Measurements from ENCODE around the gene OR1L6. TPM values are rescaled to one million over a fixed set of nuclear protein-coding genes. Genes with fewer than 3 reads are reported as not detected.

The OR1L6 gene
- polyA plus RNA-seq, 1 donor from 2014 or later: not detected

DNA sequence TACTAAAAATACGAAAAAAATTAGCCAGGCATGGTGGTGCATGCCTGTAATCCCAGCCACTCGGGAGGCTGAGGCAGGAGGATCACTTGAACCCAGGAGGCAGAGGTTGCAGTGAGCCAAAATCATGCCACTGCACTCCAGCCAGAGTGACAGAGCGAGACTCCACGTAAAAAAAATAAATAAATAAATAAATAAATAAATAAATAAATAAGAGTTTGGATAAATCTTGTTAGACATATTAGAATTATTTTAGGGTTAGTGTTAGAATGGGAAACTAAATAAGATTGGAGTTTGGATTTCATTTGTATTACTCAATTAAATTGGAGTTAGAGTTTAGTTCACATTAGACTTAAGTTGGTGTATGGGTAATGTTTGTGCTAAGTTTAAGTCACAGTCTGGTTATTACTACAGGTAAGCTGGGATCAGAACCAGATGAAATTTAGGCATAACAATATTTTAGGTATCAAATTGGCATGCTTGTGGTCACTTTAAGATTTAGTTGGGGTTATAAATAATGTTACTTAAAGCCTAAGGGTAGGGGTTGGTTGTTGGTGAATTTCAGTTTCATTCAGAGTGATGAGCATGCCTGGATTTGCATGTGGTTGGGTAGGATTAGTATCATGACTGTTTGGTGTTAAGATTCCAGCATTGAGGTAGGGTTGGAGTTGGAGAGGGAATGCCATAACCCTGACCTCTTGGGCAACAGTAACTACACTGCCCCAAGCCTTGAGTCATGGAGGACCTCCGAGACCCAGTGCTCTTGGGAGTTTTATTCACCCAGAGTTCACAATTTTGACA is 50.0 kb downstream of the OR1L6 start:
- Histone ChIP-seq H3K9me3 (ENCODE audit: low read length) (no peaks in the 10 kb centered on the region), H2AFZ (ENCODE audit: low read depth, low read length) (no peak overlapping the region), H3F3A (ENCODE audit: insufficient read depth, low read length, poor library complexity, severe bottlenecking) (no peaks in the 10 kb centered on the region), H3K36me3 (ENCODE audit: insufficient read depth, low read length) (no peaks in the 10 kb centered on the region), H3K27ac (ENCODE audit: low read length) (no peak overlapping the region), H4K20me1 (ENCODE audit: insufficient read depth) (no peaks in the 10 kb centered on the region), H3K4me2 (ENCODE audit: low read length) (no peak overlapping the region), H3K4me3 (ENCODE audit: low read length) (no peak overlapping the region), H3K9me2 (ENCODE audit: insufficient read depth, low read length) (no peaks in the 10 kb centered on the region), H3K79me2 (replicated peaks; ENCODE audit: insufficient read depth, low read length) (no peaks in the 10 kb centered on the region), H3K27me3 (ENCODE audit: insufficient read depth, low read depth, low read length) (no peaks in the 10 kb centered on the region), H3K9ac (ENCODE audit: low read length) (no peak overlapping the region)
- TF ChIP-seq SMC3 (conservative IDR thresholded peaks at IDR 0.05; ENCODE audit: poor library complexity) (no peak), EP300 (conservative IDR thresholded peaks at IDR 0.05; ENCODE audit: poor library complexity, severe bottlenecking) (no peak), POLR2AphosphoS5 (IDR thresholded peaks at IDR 0.05) (no peak), RAD21 (conservative IDR thresholded peaks at IDR 0.05) (no peak), TAF1 (IDR thresholded peaks at IDR 0.05; ENCODE audit: low read depth) (no peak), EZH2 (IDR thresholded peaks at IDR 0.05; ENCODE audit: borderline replicate concordance, insufficient read depth, low read length, poor library complexity, severe bottlenecking) (no peak), MXI1 (conservative IDR thresholded peaks at IDR 0.05; ENCODE audit: poor library complexity, severe bottlenecking) (no peak), REST (IDR thresholded peaks at IDR 0.05; ENCODE audit: borderline replicate concordance) (no peak)
- TF ChIP-seq, protein P1, sequence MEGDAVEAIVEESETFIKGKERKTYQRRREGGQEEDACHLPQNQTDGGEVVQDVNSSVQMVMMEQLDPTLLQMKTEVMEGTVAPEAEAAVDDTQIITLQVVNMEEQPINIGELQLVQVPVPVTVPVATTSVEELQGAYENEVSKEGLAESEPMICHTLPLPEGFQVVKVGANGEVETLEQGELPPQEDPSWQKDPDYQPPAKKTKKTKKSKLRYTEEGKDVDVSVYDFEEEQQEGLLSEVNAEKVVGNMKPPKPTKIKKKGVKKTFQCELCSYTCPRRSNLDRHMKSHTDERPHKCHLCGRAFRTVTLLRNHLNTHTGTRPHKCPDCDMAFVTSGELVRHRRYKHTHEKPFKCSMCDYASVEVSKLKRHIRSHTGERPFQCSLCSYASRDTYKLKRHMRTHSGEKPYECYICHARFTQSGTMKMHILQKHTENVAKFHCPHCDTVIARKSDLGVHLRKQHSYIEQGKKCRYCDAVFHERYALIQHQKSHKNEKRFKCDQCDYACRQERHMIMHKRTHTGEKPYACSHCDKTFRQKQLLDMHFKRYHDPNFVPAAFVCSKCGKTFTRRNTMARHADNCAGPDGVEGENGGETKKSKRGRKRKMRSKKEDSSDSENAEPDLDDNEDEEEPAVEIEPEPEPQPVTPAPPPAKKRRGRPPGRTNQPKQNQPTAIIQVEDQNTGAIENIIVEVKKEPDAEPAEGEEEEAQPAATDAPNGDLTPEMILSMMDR (IDR thresholded peaks at IDR 0.05; ENCODE audit: poor library complexity, severe bottlenecking): no peak

DNA sequence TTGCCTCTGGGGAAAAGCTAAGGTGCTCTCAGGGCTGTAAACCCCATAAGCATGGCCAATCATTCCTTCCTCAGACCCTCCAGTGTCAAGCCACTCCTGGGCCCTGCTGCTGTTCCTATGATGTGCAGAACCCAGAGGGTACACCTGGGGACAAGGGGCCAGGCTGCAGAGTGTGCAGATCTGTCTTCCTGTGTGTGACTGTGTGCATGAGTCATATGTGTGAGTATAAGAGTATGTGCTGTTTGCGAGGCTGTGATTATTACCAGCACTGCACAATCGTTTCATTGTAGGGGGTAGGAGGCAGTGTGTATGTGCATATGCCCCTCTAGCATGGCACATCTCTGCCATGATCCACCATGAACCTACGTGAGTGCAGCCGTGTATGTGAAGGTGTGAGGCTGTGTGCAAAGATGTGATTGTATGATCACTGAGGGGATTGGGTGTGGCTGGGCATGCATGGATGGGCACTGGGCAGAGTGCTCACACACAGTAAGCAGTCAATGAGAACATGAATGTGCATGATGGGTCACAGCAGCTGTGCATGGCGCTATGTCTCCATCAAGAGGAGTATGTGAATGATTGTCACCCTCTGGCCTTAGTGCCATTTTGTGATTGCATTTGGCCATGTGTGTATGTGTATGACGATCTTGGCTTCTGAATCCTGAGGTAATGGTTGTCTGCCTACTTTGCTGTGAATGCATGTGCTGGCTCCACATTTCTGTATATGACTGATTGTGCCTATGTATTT is 55.4 kb downstream of the OR1L6 start:
- H3K27ac ChIP-seq (ENCODE audit: low read length): no peak overlapping the region
- no peak overlapping the region for H3K4me3 ChIP-seq (ENCODE audit: low read length)
- H3K79me2 ChIP-seq (replicated peaks; ENCODE audit: insufficient read depth, low read length): no peaks in the 10 kb centered on the region
- no peak overlapping the region for H3K9ac ChIP-seq (ENCODE audit: low read length)
- H4K20me1 ChIP-seq (ENCODE audit: insufficient read depth): no peaks in the 10 kb centered on the region
- no peaks in the 10 kb centered on the region for H3K27me3 ChIP-seq (ENCODE audit: insufficient read depth, low read depth, low read length)
- no peaks in the 10 kb centered on the region for H3K9me3 ChIP-seq (ENCODE audit: low read length)
- H2AFZ ChIP-seq (ENCODE audit: low read depth, low read length): no peak overlapping the region
- no peak overlapping the region for H3K4me2 ChIP-seq (ENCODE audit: low read length)
- TF ChIP-seq REST (IDR thresholded peaks at IDR 0.05; ENCODE audit: borderline replicate concordance) (no peak), EP300 (conservative IDR thresholded peaks at IDR 0.05; ENCODE audit: poor library complexity, severe bottlenecking) (no peak), RAD21 (conservative IDR thresholded peaks at IDR 0.05) (no peak), TAF1 (IDR thresholded peaks at IDR 0.05; ENCODE audit: low read depth) (no peak), MXI1 (conservative IDR thresholded peaks at IDR 0.05; ENCODE audit: poor library complexity, severe bottlenecking) (no peak), EZH2 (IDR thresholded peaks at IDR 0.05; ENCODE audit: borderline replicate concordance, insufficient read depth, low read length, poor library complexity, severe bottlenecking) (no peak), SMC3 (conservative IDR thresholded peaks at IDR 0.05; ENCODE audit: poor library complexity) (no peak), POLR2AphosphoS5 (IDR thresholded peaks at IDR 0.05) (no peak)
- TF ChIP-seq, protein P1 (IDR thresholded peaks at IDR 0.05; ENCODE audit: poor library complexity, severe bottlenecking): no peak
- H3K36me3 ChIP-seq (ENCODE audit: insufficient read depth, low read length): no peaks in the 10 kb centered on the region
- no peaks in the 10 kb centered on the region for H3F3A ChIP-seq (ENCODE audit: insufficient read depth, low read length, poor library complexity, severe bottlenecking)
- H3K9me2 ChIP-seq (ENCODE audit: insufficient read depth, low read length): no peaks in the 10 kb centered on the region

Data from neural cell (in vitro differentiated cells).